Stimulated activated CD8-positive, alpha-beta memory T cell treated with anti-CD3 and anti-CD28 coated beads, Interleukin-2, amount 100 ng/mL, for 48 hours (primary cell): ENCODE results near the gene ASIP.
A peak's percentile ranks its signal among the peaks of the same experiment; 100 is the strongest.
"Not testable (repeated sequence)": the region's sequence is repeated elsewhere in the genome, so short reads cannot be mapped to it uniquely, and the experiment has no call there.

Source experiments
- DNase-seq, 2 donors: peaks; one replicate each; pipeline ENCODE4 v3.0.0-alpha.2; 2020; ENCODE audit warnings: low read depth in 2 of 2

Gene ASIP, protein sequence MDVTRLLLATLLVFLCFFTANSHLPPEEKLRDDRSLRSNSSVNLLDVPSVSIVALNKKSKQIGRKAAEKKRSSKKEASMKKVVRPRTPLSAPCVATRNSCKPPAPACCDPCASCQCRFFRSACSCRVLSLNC

DNA sequence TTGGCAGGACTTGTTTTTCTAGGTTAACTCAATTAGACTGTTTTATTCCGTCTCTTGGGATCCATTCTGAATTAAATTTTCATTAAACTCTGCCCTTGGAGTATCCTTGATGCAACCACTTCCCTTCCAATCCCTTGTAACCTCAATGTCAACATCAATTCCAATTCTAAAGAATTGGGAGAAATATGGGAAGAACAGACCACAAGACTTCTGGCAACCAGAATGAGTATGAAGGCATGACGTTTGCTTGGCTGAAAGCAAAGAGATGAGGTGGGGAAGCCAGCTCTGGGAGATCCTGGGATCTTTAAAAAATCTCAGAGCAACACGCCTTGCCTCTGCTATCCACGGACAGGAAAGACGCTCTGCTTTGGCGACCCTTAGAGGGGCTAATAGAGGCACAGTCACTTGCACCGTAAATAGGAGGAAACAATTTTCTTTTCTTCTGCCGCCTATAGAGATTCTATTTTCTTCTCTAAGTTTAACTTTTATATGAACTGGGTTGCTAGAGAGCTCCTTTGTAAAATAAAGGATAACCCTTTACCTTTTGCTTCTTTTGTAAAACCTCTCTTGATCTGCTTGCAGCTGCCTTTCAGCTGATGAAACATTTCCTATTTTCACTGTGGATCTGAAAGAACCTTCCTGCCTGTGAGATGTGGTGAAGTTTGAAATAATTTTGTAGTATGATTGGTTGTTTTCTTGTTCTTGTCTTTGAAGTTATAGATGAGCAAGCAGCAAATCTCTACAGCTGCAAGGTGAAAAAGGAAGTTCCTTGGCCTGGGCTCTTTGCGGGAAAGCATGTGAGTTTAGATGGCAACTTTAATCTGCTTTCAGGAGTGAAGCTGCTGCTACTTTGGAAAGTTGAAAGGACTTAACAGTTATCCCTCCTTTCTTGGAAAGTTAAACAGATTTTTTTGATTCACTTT, at the start of gene ASIP:
ASIP (plus strand) TSS at position 731 of the 923 bp plus-strand sequence. CDS start 18,952 bp downstream, outside the sequence.
- no peak for DNase-seq

DNA sequence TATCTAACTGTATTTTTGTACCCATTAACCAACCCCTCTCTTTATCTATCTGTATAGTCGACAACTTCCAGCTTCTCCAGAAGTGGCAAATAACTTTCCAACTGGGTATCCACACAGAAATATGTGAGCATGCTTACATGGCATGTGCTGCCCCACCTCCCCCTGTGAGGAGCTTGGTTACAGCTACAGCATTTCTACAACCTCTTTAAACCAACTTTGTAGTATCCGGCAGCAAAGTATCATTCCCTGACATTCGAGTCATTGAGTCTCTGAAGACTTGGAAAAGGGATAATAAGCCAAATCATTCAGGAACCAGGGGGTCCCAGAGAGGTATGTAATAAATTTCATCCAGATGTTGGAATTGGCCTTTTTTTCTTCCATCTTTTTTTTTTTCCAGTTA, 48.2 kb upstream of the ASIP start:
- DNase-seq: no peak

DNA sequence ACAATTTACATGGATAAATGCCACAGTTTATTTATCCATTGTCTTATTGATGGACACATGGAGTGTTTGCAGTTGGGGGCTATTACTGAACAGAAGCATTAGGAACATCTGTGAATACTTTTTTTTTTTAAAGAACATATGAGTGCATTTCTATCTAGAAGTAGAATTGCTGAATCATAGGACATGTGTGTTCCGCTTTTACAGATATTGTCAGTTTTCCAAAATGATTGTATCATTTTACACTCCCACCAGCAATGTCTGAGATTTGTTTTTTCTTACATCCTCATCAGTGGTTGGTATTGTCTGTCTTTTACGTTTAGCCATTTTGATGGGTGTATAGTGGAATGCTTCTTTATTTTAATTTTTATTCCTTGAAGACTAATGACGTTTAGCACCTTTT, 42.0 kb upstream of the ASIP start:
- no peak for DNase-seq

DNA sequence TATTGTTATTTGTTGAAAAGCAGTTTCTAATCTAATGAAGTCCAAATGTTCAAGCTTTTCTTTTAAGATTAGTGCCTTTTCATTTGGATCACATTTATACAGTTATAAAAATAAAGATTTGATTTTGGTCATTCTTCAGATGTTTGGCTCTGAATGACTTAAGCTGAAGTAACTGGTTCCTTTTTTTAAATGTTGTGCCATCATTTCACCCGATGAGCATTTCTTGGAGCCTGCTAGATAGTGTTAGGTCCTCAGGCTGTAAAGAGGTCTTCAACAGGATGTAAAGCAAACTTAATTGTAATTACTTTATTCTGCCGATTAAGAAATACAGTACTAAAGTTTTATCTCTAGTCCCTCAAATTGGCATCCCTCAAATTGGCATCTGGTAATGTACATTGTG, 41.2 kb upstream of the ASIP start:
- DNase-seq: no peak

DNA sequence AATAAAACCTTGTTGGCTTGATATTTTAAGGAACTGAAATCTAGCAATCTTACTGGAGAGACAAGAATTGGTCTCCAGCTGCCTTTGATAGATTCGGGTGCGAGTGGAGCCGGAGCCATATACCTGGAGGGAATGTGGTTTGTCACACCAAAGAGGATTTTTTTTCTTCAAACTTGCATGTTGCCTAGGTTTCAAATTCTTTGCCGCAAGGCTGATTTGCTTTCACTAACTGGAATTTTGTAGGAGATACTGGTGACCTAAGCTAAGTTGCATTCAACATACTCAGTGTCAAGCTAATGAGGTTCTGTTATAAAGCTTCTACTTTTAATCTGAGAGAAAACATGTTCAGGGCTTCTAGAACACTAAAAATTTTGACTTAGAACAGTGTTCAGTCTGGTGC, 39.7 kb upstream of the ASIP start:
- no peak for DNase-seq

DNA sequence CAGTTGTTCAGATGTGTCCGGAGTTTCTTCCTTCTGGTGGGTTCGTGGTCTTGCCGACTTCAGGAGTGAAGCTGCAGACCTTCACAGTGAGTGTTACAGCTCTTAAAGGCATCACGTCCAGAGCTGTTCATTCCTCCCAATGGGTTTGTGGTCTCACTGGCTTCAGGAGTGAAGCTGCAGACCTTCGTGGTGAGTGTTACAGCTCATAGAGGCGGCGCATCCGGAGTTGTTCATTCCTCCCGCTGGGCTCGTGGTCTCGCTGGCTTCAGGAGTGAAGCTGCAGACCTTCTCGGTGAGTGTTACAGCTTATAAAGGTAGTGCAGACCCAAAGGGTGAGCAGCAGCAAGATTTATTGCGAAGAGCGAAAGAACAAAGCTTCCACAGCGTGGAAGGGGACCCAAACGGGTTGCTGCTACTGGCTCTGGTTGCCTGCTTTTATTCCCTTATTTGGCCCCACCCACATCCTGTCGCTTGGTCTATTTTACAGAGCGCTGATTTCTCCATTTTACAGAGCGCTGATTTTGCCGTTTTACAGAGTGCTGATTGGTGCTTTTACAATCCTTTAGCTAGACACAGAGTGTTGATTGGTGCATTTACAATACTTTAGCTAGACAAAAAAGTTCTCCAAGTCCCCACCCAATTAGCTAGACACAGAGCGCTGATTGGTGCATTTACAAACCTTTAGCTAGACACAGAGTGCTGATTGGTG, 35.9 kb upstream of the ASIP start:
- not testable (repeated sequence) for DNase-seq

DNA sequence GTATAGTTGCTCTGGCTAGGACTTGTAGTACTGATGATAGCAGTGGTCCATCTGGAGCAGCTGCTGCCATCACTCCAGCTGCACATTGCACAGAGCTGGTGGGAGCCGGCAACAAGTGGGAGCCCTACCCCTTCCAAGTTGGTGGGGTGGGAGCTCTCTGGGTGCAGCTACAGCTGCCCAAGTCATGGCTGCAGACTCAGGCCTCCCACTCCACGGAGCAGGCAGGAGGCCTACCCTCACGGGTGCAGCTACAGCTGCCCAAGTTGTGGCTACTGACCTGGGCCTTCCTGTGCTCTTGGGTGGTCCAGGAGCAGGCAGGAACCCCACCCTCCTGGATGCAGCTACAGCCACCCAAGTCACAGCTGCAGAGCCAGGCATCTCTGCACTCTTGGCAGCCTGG, 32.1 kb upstream of the ASIP start:
- no peak for DNase-seq

DNA sequence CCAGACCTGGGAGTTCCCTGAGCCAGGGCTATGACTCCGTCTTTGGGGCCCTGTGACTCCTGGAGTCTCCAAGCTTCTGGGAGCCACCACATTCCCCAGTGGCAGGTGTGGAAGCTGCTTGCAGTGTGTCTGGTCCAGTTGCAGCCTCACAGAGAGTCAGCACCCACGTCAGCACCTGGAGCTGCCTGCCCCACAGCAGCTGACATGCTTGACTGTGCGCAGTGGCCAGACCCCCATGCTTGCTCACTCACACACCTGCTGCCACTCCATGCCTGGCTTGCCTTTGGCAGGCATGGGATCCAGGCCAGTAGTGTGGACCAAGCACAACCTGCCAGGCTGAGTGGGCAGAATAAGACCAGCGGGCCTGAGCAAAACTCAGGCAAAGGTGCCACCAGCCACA, 31.0 kb upstream of the ASIP start:
- no peak for DNase-seq

DNA sequence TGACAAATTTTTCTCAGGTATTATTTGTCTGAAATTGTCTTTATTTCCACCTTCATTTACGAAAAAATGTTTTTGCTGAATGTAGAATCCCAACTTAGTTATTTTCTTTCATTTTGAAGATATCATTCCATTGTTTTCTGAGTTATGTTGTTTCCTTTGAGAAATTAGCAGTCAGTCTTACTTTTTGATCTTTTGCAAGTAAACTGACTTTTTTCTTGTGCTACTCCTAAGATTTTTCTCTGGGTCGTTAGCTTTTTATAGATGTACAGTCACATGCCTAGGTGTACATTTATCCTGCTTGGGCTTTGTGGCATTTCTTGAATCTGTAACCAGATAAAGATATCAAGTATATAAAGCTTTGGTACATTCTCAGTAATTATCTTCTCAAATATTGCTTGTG, 29.6 kb upstream of the ASIP start:
- no peak for DNase-seq

DNA sequence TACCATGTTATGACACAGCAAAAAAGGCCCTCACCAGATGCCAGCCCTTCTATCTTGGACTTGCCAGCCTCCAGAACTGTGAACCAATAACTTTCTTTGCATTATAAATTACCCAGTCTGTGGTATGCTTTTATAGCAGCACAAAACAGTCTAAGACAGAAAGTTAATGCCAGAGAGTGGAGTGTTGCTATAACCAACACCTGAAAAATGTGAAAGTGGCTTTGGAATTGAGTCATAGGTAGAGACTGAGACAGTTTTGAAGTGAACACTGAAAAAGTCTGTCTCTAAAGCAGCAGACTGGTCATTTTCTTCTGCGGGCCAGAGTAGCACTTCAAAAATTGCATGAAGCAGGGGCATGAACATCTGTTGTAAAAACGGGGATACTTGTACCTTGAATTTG, 28.0 kb upstream of the ASIP start:
- DNase-seq: no peak

DNA sequence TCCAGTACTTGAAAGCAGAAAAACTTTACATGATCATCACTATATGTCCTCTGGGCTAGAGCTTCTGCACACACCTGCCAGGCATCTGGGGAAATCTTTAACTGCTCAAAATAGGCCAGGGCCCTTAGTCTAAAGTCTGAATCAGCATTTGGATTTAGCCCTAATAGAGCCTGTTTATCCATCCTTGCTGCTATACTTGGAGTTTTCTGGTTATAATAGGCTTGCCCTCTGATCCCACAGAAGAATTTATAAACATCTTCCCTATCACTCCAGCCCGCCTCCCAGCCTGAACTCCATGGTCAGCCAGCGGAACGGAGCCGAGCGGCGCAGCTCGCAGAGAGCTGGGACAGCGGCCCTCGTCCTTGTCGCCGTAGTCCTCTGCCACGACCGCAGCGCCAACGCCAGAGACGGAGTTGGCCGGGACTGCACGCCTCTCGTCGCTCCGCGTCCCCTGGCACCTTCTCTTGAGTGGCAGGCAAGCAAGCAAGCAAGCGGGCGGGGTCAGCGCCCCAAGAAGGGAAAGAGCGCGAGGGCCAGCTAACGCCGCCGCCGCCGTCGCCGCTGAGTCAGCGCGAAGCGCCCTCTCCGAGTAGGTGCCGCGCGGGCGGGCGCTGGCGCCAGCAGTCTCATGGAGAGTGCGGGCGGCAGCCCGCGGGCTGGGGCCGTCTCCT, 25.4 kb upstream of the ASIP start:
- DNase-seq: peak; percentile 37 to 54

DNA sequence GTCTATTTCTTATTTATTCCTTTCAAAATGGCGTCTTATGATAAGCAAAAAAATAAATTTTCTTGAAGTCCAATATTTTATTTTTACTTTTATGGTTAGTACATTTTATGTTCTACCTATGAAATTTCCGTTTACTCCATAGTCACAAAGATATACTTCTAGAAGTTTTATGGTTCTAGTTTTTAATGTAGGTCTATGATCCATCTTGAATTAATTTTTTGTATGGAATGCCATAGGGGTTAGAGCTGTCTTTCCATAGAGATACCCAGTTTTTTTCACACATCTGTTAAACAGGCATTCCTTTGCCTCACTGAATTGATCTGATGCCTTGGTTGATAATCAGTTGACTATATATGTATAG, 24.9 kb upstream of the ASIP start:
- no peak for DNase-seq

DNA sequence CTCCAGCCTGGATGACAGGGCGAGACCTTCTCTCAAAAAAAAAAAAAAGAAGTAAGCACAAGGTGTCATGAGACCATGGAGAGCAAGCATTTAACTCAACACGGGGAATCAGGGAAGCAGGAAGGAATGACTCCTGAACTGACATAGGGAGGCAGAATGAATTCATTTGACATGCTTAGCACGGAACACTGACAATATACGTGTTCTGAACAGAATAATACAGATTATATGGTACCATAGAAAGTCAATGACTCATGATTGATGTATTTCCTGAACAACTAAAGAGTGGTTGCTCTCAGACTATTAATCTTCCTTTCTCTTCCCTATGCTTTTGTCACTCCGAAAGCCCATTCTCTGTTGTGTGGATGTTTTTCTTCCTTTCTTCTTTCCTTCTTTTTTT, 20.7 kb upstream of the ASIP start:
- no peak for DNase-seq

DNA sequence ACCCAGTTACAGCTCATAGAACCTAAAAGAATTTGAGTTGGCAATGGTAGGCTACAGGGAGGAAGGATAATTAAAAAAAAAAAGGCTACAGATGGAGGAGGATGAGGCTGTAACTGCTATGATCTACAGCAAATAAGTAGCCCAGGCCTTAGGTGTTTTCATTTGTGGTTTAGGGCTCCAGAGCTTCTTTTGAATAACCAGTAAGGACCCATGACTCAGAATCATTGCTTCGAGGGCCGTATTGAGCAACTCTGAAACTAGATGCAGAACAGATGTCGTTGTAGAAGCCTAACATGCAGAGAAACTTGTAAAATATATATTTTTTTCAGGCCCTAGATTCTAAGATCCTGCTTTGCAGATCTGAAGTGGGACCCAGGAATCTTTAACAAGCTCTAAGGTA, 19.0 kb upstream of the ASIP start:
- DNase-seq: no peak

DNA sequence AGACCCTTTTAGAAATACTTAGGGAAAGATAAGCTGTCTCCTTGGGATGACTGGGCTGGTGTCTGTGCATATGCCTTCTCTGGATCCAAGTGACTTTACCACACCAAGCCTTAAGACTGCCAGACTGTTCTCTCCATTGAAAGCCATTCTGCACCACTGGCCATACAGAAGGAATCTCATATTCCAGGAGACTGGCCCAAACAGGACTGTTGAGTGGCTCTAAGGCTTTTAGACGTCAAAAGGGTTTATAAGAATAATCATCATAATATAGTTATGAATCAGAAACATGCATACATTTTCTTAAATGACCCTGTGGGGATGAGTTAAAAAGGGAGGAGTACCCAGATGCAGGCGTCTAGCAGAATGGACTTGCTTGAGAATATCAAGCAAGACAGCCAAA, 17.0 kb upstream of the ASIP start:
- DNase-seq: not testable (repeated sequence)

DNA sequence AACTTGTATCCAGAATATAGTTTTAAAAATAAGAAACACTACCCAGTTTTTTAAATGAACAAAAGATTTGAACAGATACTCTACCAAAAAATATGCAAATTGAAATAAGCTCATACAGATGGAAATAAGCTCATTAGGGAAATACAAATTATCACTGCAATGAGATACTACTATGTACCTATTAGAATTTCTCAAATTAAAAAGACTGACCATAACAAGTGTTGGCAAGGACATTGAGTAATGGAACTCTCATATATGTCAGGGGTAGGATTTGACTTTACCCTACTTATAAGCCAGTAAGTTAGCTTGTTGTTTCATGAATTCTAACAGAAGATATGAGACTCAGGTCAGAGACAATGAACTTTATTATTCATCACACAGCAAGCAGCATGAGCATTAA, 9.6 kb upstream of the ASIP start:
- DNase-seq: no peak

DNA sequence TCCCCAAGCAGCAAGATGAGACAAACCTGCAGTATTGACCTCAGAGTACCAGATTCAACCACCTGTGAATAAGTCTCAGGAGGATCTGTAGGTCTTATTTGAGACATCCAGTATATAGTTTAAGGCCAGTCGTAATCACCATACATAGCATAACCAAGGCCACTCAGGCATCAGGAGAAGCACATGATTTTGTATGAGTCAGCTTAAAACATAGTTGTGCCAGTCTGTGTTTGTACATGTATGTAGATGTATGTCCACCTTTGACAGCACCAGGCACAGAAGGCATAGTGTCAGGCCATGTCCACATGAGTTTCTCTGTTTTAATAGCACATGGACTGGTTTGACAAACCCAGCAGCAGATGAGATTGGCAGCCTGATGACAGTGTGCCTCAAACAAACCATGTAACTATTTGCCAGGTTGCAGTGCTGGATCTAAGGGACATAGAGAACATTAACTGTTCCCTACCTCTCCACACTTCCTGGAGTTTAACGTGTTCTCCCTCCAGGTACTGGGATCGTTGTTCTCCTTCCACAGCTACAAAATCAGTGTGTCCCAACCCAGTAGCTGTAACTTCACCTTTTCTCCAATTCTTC, 8.6 kb upstream of the ASIP start:
- no peak for DNase-seq

DNA sequence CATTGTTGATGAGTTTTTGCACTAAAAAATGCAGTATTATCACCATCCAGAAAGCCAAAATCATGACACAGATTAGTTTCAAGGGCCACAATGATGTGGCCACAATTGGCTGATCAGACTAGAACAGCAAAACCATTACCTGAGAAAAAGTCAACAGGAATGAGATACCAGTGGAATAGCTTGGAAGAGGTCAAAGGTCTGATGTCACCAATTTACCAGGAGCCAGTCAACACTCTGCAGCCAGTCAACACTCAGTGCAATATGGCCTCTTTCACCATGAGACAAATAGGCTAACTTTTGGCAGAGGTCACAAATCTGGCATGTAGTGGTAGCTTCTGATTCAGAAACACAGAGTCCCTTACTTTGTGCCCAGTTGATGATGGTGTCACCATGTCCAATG, 7.5 kb upstream of the ASIP start:
- DNase-seq: no peak

DNA sequence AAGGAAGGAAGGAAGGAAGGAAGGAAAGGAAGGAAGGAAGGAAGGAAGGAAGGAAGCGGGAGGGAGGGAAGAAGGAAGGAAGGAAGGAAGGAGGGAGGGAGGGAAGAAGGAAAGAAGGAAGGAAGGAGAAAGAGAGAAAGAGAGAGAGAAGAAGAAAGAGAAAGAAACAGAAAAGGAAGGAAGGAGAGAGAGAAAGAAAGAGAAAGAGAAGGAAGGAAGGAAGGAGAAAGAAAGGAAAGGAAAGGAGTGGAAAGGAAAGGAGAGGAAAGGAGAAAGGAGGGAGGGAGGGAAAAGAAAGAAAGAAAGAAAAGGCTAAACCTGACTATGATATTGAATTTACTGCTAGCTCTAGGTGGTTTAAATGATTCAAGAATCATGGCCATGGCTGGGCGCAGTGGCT, 5.3 kb upstream of the ASIP start:
- no peak for DNase-seq

DNA sequence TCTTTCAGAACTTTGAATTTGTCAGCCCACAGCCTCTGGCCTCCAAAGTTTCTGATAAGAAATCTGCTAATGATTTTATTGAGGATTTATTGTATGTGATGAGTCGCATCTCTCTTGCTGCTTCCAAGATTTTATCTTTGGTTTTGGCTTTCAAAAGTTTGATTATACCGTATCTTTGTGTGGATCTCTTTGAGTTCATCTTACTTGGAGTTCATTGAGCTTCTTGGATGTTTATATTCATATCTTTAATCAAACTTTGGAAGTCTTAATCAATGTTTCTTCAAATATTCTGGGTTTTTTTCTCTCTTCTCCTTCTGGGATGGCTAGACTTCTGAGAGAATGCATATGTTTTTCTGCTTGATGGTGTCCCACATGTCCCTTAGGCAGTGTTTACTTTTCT, 3.3 kb upstream of the ASIP start:
- no peak for DNase-seq

DNA sequence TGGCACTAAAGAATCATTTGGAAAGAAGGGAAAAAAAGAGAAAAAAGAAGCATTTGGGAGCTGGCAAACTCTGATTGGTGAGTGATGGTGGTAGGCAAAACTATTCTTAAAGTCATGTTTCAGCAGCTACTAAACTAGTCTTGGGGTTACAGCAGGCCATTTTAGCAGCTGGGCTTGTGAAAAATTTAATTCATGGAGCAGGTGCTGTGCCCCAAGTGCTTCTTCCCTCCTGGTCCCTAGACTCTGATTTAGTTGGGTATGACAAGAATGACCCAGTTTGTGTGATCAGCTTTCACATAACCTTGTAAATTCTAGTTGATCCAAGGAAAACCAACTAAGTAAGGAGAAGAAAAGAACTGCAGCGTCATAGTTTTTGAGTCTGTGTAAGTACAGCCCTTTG, 1.1 kb upstream of the ASIP start:
- DNase-seq: no peak

DNA sequence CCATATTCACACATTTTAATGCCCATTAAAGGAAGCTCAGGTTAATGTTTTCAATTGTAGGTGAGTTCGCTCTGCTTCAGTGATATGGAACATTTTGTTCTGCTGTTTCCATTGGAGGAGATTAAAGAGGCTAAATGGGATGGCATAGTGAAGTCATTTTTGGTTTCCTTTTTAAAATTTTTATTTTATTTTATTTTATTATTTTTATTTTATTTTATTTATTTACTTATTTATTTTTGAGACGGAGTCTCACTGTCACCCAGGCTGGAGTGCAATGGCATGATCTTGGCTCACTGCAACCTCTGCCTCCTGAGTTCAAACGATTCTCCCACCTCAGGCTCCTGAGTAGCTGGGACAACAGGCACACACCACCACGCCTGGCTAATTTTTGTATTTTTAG, 792 bp downstream of the ASIP start:
- DNase-seq: not testable (repeated sequence)
